Ovary (tissue), 9 donors: ENCODE data around the gene SLX4IP. TPM values are rescaled to one million over a fixed set of nuclear protein-coding genes. Genes with fewer than 3 reads are reported as not detected.

ENCODE experiments used
- DNase-seq, 5 donors: peaks; one replicate each; pipeline ENCODE4 v3.0.0-alpha.2; 2019 to 2020
- H3K27ac ChIP-seq, 2 donors: fragments of 200-600 bp; one replicate each; pipeline versions ENCODE4 v1.5.1 to v1.8.0; 2019 to 2022
- H3K27me3 ChIP-seq: fragments of 200-600 bp; one replicate; pipeline ENCODE4 v1.8.0; 2022
- H3K36me3 ChIP-seq: fragments of 200-600 bp; sonication (generic); one replicate; pipeline ENCODE4 v1.5.1; 2019
- H3K4me1 ChIP-seq: one replicate; pipeline ENCODE4 v1.8.1; 2013; ENCODE audit warnings: mild to moderate bottlenecking, moderate library complexity; ENCODE audit not compliant: insufficient read depth
- H3K4me3 ChIP-seq: fragments of 200-600 bp; sonication (generic); one replicate; pipeline ENCODE4 v1.5.1; 2017
- H3K9me3 ChIP-seq, 2 donors: fragments of 200-600 bp in 1 of 2; sonication (generic) in 1 of 2; one replicate each; pipeline versions ENCODE4 v1.5.1 to v1.8.1; 2013 to 2019; ENCODE audit warnings: mild to moderate bottlenecking in 1 of 2, moderate library complexity in 1 of 2
- CTCF ChIP-seq, 3 donors: fragments of 450-650 bp in 2 of 3; fragments of 200-600 bp in 1 of 3; IDR thresholded peaks; one replicate each; pipeline versions ENCODE4 v1.5.1 to v1.8.0; 2016 to 2022; ENCODE audit warnings: antibody characterized with exemption in 3 of 3, mild to moderate bottlenecking in 1 of 3
- EP300 ChIP-seq: sonication (generic); formaldehyde crosslinking; IDR thresholded peaks from one replicate; pipeline ENCODE4 v1.6.1; 2017; ENCODE audit warnings: antibody characterized with exemption
- POLR2A ChIP-seq: fragments of 450-650 bp; IDR thresholded peaks from one replicate; pipeline ENCODE4 v1.6.1; 2017; ENCODE audit warnings: antibody characterized with exemption, mild to moderate bottlenecking, moderate library complexity
- WGBS, 3 donors: extraction: QIAGEN DNeasy Blood & Tissue Kit in 1 of 3; methylation state at CpG; one replicate each; pipeline versions ENCODE4 v1.1.5 to v1.1.7; 2013 to 2017; 5-methylcytosine and 5-hydroxymethylcytosine counted together
- intact Hi-C, 4 donors: fragments of 100-400 bp; cut with DNase I; formaldehyde crosslinking; loops; one replicate each; pipeline versions ENCODE4 v1.11.0 to v1.15.1; 2022 to 2023
- polyA plus RNA-seq, 2 donors: library from polyadenylated mRNA; stranded (reverse); fragments of 200-250 nt in 1 of 2; fragments of 350-450 nt in 1 of 2; fragmentation: Illumina TruSeq in 1 of 2; extraction: RNeasy Lipid Tissue Mini Kit (QIAGEN cat#74804) in 1 of 2; gene quantifications; one replicate each; pipeline ENCODE4 v1.2.3, GENCODE V29; 2013 to 2014
- total RNA-seq, 7 donors: library from RNA; depleted of rRNA in 2 of 7; stranded (reverse); fragments of >200 nt in 2 of 7; fragmentation: NEBNext Ultra II Directional in 3 of 7; extraction: Animal tissue kit (Norgen Biotek cat#: 25700) in 3 of 7; gene quantifications; one replicate each; pipeline versions ENCODE4 v1.1.0 to v1.2.4, GENCODE V29; 2016 to 2023
- donor health status: DM: no; HTN: no; CAD: no; lungs with moderate emphysema.
- donor health status: DM: no; HTN: no; CAD: no.
- donor health status: Bipolar disorder and iron deficiency.
- donor health status: DM: yes; HTN: yes; CAD: no.
- donor health status: DM: no; HTN: no; CAD: no.
- donor health status: DM: yes; HTN: yes; CAD: no.

SLX4IP gene
- total and polyA plus RNA-seq, 9 donors = 0.98 to 5.1 (median 2.8) TPM

- Histone ChIP-seq H3K27me3 (no peaks in the 10 kb centered on the region), H3K4me3 (no peak overlapping the region), H3K4me1 (peaks cover 3% of the 10 kb centered on the region), H3K27ac (no peak overlapping the region), H3K36me3 (no peaks in the 10 kb centered on the region), H3K9me3 (no peaks in the 10 kb centered on the region)
- no peak for DNase-seq
- 33 to 41% (median 34%) methylated on average over 4 of the region's 4 CpGs for WGBS, 3 donors
- TF ChIP-seq EP300 = no peak
- no peak for TF ChIP-seq CTCF (IDR thresholded peaks at IDR 0.05)
- no peak for TF ChIP-seq POLR2A
- intact Hi-C loops = no loop called here
Observed at GRCh38 chr20:10536531-10536930, 101.4 kb downstream of the SLX4IP start.

GRCh38 chr20:10537850-10538480 is 102.9 kb downstream of the SLX4IP start:
- intact Hi-C loops = no loop called here
- no peaks in the 10 kb centered on the region for H3K9me3 ChIP-seq
- H3K27me3 ChIP-seq = no peaks in the 10 kb centered on the region
- peaks cover 3% of the 10 kb centered on the region for H3K4me1 ChIP-seq
- no peak overlapping the region for H3K27ac ChIP-seq
- 91 to 96% (median 92%) methylated on average over 2 of the region's 2 CpGs for WGBS, 3 donors
- no peak for DNase-seq
- no peak overlapping the region for H3K4me3 ChIP-seq
- TF ChIP-seq EP300 = no peak
- no peak for TF ChIP-seq CTCF (IDR thresholded peaks at IDR 0.05)
- no peak for TF ChIP-seq POLR2A
- no peaks in the 10 kb centered on the region for H3K36me3 ChIP-seq

- no peak overlapping the region for H3K27ac ChIP-seq
- DNase-seq = no peak
- intact Hi-C loops = no loop called here
- no peaks in the 10 kb centered on the region for H3K9me3 ChIP-seq
- H3K4me3 ChIP-seq = no peak overlapping the region
- TF ChIP-seq EP300 = no peak
- TF ChIP-seq CTCF (IDR thresholded peaks at IDR 0.05) = no peak
- TF ChIP-seq POLR2A = no peak
- H3K4me1 ChIP-seq = peaks cover 3% of the 10 kb centered on the region
- H3K27me3 ChIP-seq = no peaks in the 10 kb centered on the region
- 0 to 56% (median 0%) methylated on average over 1 of the region's 1 CpG for WGBS, 3 donors
- no peaks in the 10 kb centered on the region for H3K36me3 ChIP-seq
Observed at GRCh38 chr20:10538768-10539167, 103.7 kb downstream of the SLX4IP start.

GRCh38 chr20:10539818-10540553 is 104.9 kb downstream of the SLX4IP start:
- TF ChIP-seq EP300 = no peak
- TF ChIP-seq POLR2A = no peak
- TF ChIP-seq CTCF (IDR thresholded peaks at IDR 0.05) = no peak
- no peak for DNase-seq
- no peak overlapping the region for H3K27ac ChIP-seq
- no peaks in the 10 kb centered on the region for H3K27me3 ChIP-seq
- peaks cover 3% of the 10 kb centered on the region for H3K4me1 ChIP-seq
- H3K4me3 ChIP-seq = no peak overlapping the region
- intact Hi-C loops = no loop called here
- H3K36me3 ChIP-seq = no peaks in the 10 kb centered on the region
- no peaks in the 10 kb centered on the region for H3K9me3 ChIP-seq
- WGBS, 3 donors = 94 to 95% (median 95%) methylated on average over 7 of the region's 7 CpGs
